Astrocyte (in vitro differentiated cells and primary cell): ENCODE measurements around the gene SPRED2. TPM values are rescaled to one million over a fixed set of nuclear protein-coding genes. Genes with fewer than 3 reads are reported as not detected.

Experiments
- DNase-seq: peaks from one replicate; pipeline ENCODE4 v3.0.0-alpha.2; 2010; ENCODE audit warnings: low read depth
- FAIRE-seq: peaks from 2 replicates; lab custom pipeline; 2011; peaks lifted over from hg19 to GRCh38; lab: Jason Lieb, UNC
- H2AFZ ChIP-seq: 2 replicates; pipeline ENCODE4 v1.6.0; 2012; ENCODE audit warnings: low read depth, low read length, inconsistent platforms
- H3K27ac ChIP-seq: 2 replicates; pipeline ENCODE4 v1.5.1; 2011; ENCODE audit warnings: low read depth, low read length, inconsistent platforms
- H3K27me3 ChIP-seq: 2 replicates; pipeline ENCODE4 v1.6.0; 2011; ENCODE audit warnings: low read length, inconsistent platforms; ENCODE audit not compliant: insufficient read depth
- H3K36me3 ChIP-seq: 2 replicates; pipeline ENCODE4 v1.5.1; 2011; ENCODE audit warnings: low read length, inconsistent platforms; ENCODE audit not compliant: insufficient read depth
- H3K4me1 ChIP-seq: 2 replicates; pipeline ENCODE4 v1.5.1; 2011; ENCODE audit warnings: low read length, inconsistent platforms; ENCODE audit not compliant: insufficient read depth
- H3K4me2 ChIP-seq: 2 replicates; pipeline ENCODE4 v1.6.0; 2012; ENCODE audit warnings: low read length, inconsistent platforms
- H3K4me3 ChIP-seq: 2 replicates; pipeline ENCODE4 v1.5.1; 2011; ENCODE audit warnings: low read depth, mild to moderate bottlenecking, low read length, inconsistent platforms; ENCODE audit not compliant: insufficient read depth
- H3K79me2 ChIP-seq: 2 replicates; pipeline ENCODE4 v1.6.0; 2012; ENCODE audit warnings: mild to moderate bottlenecking, low read length, inconsistent platforms; ENCODE audit not compliant: insufficient read depth
- H3K9ac ChIP-seq: 2 replicates; pipeline ENCODE4 v1.6.0; 2012; ENCODE audit warnings: mild to moderate bottlenecking, low read length, inconsistent platforms
- H3K9me3 ChIP-seq: 2 replicates; pipeline ENCODE4 v1.5.1; 2012; ENCODE audit warnings: low read depth, mild to moderate bottlenecking, low read length, inconsistent platforms; ENCODE audit not compliant: insufficient read depth
- H4K20me1 ChIP-seq: 2 replicates; pipeline ENCODE4 v1.6.0; 2012; ENCODE audit warnings: low read length, inconsistent platforms; ENCODE audit not compliant: insufficient read depth
- H3K27ac Mint-ChIP-seq: one replicate; pipeline ENCODE4 v1.8.0; 2021; ENCODE audit warnings: mild to moderate bottlenecking, mixed read lengths; ENCODE audit not compliant: unreplicated experiment
- H3K27me3 Mint-ChIP-seq: one replicate; pipeline ENCODE4 v1.8.0; 2021; ENCODE audit warnings: low read depth, mixed read lengths; ENCODE audit not compliant: unreplicated experiment
- H3K36me3 Mint-ChIP-seq: one replicate; pipeline ENCODE4 v1.8.0; 2021; ENCODE audit warnings: low read depth, mixed read lengths; ENCODE audit not compliant: unreplicated experiment
- H3K4me1 Mint-ChIP-seq: one replicate; pipeline ENCODE4 v1.8.0; 2021; ENCODE audit warnings: low read depth, mixed read lengths; ENCODE audit not compliant: unreplicated experiment
- H3K4me3 Mint-ChIP-seq: one replicate; pipeline ENCODE4 v1.8.0; 2021; ENCODE audit warnings: mild to moderate bottlenecking, moderate library complexity, mixed read lengths; ENCODE audit not compliant: unreplicated experiment
- H3K9me3 Mint-ChIP-seq: one replicate; pipeline ENCODE4 v1.8.0; 2021; ENCODE audit warnings: mild to moderate bottlenecking, mixed read lengths; ENCODE audit not compliant: unreplicated experiment
- CTCF ChIP-seq: IDR thresholded peaks from 2 replicates; pipeline ENCODE4 v1.5.1; 2011; ENCODE audit warnings: low read depth, mild to moderate bottlenecking, inconsistent platforms, low read length, moderate library complexity; ENCODE audit not compliant: insufficient read depth
- EZH2 ChIP-seq: IDR thresholded peaks from 2 replicates; pipeline ENCODE4 v1.6.1; 2012; ENCODE audit warnings: mild to moderate bottlenecking, low read length, inconsistent platforms; ENCODE audit not compliant: insufficient read depth
- total RNA-seq: library from RNA; stranded (reverse); gene quantifications from 2 replicates; pipeline ENCODE4 v1.2.1, GENCODE V29; 2021

SPRED2 gene
- total RNA-seq, 1 donor from 2014 or later = 47.3 TPM

DNA sequence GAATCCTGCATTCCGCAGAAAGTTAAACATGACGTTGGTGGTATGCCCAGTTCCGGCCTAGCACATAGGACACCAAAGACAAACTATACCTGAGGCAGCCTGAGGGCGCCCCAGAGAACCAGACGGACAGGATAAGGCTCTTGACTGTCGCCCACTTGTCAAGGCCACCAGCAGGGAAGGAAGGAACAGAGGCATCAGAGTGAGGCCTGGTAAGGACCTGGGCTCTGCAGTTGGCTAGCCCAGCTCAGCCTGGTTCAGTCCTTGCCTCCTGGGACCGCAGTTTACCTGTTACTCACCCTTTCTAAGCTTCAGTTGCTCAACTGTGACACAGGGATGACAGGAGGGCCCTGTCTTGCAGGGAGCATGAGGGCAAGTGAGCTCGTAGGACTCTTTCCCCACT lies 122.7 kb downstream of the SPRED2 start:
- peaks cover 8% of the 10 kb centered on the region for H4K20me1 ChIP-seq
- no peaks in the 10 kb centered on the region for H3K9me3 ChIP-seq
- H3K27ac Mint-ChIP-seq = no peak overlapping the region
- no peak overlapping the region for H3K4me3 ChIP-seq
- peaks cover 9% of the 10 kb centered on the region for H3K79me2 ChIP-seq
- H2AFZ ChIP-seq = no peak overlapping the region
- H3K4me2 ChIP-seq = no peak overlapping the region
- peaks cover 15% of the 10 kb centered on the region for H3K4me1 Mint-ChIP-seq
- peaks cover under 1% of the 10 kb centered on the region for H3K4me1 ChIP-seq
- no peaks in the 10 kb centered on the region for H3K27me3 Mint-ChIP-seq
- no peak overlapping the region for H3K4me3 Mint-ChIP-seq
- no peaks in the 10 kb centered on the region for H3K27me3 ChIP-seq
- H3K36me3 Mint-ChIP-seq = peaks cover 39% of the 10 kb centered on the region
- H3K27ac ChIP-seq = no peak overlapping the region
- H3K36me3 ChIP-seq = peaks cover 32% of the 10 kb centered on the region
- H3K9me3 Mint-ChIP-seq = peaks cover 2% of the 10 kb centered on the region
- FAIRE-seq (no peak), DNase-seq (no peak)
- TF ChIP-seq EZH2 = no peak
- TF ChIP-seq CTCF = no peak
- H3K9ac ChIP-seq = no peak overlapping the region

DNA sequence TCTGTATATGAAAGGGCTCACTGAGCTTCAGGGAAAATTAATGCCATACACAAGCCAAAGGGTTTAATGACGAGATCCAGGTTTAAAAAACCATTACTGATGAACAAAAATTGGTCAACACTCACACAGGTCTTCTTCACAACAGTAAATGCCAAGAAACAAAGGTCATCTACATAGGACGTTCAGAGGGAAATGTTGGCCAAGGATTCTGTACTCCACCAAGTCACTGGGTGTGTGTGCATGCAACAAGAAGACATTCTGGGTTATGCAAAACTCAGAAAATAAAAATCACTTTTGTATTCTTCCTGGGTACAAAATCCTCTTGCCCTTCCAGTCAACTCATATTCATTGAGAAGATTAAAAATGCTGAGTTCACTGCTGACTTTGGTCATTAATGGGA lies 126.5 kb downstream of the SPRED2 start:
- Histone ChIP-seq H3K9ac (no peak overlapping the region), H3K36me3 (peaks cover 2% of the 10 kb centered on the region), H2AFZ (no peak overlapping the region), H3K27ac (no peak overlapping the region), H3K4me1 (peaks cover 16% of the 10 kb centered on the region), H3K79me2 (no peaks in the 10 kb centered on the region), H3K9me3 (no peaks in the 10 kb centered on the region), H3K4me2 (no peak overlapping the region), H3K27me3 (no peaks in the 10 kb centered on the region), H4K20me1 (no peaks in the 10 kb centered on the region), H3K4me3 (no peak overlapping the region)
- Mint-ChIP-seq H3K4me1 (peaks cover 22% of the 10 kb centered on the region), H3K27ac (no peak overlapping the region), H3K9me3 (no peaks in the 10 kb centered on the region), H3K36me3 (peaks cover 23% of the 10 kb centered on the region), H3K27me3 (no peaks in the 10 kb centered on the region), H3K4me3 (no peak overlapping the region)
- FAIRE-seq (no peak), DNase-seq (no peak)
- TF ChIP-seq EZH2 (no peak), CTCF (no peak)
